Measurements from ENCODE around the gene ILKAP. TPM values are rescaled to one million over a fixed set of nuclear protein-coding genes. Genes with fewer than 3 reads are reported as not detected.

Gene ILKAP
- total RNA-seq, 1 donor from 2014 or later = 29.5 TPM

DNA sequence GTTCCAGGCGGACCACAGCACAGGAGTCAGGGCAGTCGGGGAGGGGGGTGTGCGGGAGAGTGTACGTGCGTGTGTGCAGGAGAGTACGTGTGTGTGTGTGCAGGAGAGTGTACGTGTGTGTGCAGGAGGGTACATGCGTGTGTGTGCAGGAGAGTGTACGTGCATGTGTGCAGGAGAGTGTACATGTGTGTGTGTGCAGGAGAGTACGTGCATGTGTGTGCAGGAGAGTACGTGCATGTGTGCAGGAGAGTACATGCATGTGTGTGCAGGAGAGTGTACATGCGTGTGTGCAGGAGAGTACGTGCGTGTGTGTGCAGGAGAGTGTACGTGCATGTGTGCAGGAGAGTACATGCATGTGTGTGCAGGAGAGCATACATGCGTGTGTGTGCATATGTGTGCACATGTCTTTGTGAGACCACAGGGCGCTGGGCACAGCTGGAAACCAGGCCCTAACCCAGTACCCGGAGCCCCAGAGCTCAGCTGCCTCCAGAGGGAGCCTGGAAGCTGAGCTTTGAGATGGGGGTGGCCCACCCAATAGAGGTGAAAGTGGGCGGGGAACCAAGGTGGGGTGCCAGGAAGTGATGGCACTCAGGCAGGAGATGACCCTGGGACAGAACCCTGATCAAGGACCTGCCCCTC, 78.9 kb downstream of the ILKAP start:
- Histone ChIP-seq H3K36me3 (ENCODE audit: control insufficient read depth, insufficient read depth, low read length) (no peaks in the 10 kb centered on the region), H3K27me3 (ENCODE audit: control insufficient read depth, insufficient read depth, low read length) (peaks cover 20% of the 10 kb centered on the region), H3K4me3 (ENCODE audit: low read depth, low read length) (no peak overlapping the region)
- TF ChIP-seq, protein P1, sequence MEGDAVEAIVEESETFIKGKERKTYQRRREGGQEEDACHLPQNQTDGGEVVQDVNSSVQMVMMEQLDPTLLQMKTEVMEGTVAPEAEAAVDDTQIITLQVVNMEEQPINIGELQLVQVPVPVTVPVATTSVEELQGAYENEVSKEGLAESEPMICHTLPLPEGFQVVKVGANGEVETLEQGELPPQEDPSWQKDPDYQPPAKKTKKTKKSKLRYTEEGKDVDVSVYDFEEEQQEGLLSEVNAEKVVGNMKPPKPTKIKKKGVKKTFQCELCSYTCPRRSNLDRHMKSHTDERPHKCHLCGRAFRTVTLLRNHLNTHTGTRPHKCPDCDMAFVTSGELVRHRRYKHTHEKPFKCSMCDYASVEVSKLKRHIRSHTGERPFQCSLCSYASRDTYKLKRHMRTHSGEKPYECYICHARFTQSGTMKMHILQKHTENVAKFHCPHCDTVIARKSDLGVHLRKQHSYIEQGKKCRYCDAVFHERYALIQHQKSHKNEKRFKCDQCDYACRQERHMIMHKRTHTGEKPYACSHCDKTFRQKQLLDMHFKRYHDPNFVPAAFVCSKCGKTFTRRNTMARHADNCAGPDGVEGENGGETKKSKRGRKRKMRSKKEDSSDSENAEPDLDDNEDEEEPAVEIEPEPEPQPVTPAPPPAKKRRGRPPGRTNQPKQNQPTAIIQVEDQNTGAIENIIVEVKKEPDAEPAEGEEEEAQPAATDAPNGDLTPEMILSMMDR (IDR thresholded peaks at IDR 0.05; ENCODE audit: insufficient read depth, low read length, poor library complexity, severe bottlenecking) = no peak
- DNase-seq (ENCODE audit: low read depth) = no peak

DNA sequence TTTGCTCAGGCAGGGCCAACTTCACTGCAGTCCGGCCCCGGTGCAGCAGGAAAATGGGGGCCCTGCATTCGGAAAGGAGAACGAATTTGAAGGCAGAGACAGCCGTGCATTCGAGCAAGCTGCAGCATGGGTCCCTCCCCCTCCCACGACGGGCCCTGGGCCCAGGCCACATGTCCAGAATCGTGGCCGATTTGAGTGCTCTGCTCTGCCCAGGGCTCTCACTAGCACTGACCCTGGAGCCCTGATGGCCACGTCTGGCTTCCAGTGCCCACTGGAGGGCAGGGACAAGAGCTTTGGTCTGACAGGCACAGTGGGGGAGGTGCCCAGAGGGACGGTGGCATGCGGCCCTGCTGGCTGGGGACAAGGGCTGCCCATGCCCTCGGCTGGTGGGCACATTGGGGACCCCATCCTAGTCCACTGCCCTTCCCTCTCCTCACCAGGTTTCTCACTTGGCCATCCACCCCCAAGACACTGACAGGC, 79.5 kb downstream of the ILKAP start:
- H3K4me3 ChIP-seq (ENCODE audit: low read depth, low read length) = no peak overlapping the region
- TF ChIP-seq, protein P1 (IDR thresholded peaks at IDR 0.05; ENCODE audit: insufficient read depth, low read length, poor library complexity, severe bottlenecking) = no peak
- H3K27me3 ChIP-seq (ENCODE audit: control insufficient read depth, insufficient read depth, low read length) = peaks cover 24% of the 10 kb centered on the region
- DNase-seq (ENCODE audit: low read depth) = no peak
- H3K36me3 ChIP-seq (ENCODE audit: control insufficient read depth, insufficient read depth, low read length) = no peaks in the 10 kb centered on the region

DNA sequence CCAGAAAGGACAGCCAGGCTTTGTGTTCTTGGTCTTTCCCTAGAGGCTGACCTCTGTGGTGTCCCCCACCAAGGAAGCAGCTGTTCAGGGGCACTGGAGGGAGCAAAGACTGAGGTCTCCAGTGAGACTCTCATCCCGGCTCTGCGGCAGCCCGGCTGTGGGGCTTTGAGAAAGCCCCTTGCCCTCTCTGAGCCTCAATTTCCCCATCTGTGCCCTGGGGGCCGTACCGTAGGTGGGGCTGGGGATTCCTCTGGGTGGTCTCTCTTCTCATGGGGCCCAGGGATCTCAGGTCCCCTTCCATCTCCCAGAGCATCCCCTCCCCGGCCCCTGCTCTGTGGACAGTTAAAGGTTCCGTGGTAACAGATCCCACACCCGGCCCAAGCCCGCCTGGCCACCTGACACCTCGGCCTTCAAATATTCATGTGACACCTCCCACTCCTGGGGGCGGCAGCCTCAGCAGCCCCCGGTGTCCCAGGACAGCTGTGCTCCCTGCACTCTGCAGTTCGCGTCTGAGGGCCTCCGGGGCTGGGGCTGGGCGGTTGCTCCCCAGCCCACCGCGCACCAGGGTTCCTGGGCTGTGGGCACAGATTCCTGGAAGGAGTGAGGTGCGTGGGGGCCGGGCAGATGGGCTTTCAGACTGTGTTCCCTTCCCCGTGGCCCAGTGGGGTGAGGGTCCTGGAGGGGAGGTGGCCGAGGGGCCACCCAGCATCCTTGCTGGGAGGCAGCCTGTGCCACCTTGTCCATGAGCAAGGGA, 80.1 kb downstream of the ILKAP start:
- Histone ChIP-seq H3K4me3 (ENCODE audit: low read depth, low read length) (no peak overlapping the region), H3K27me3 (ENCODE audit: control insufficient read depth, insufficient read depth, low read length) (peaks cover 24% of the 10 kb centered on the region), H3K36me3 (ENCODE audit: control insufficient read depth, insufficient read depth, low read length) (no peaks in the 10 kb centered on the region)
- TF ChIP-seq, protein P1 (IDR thresholded peaks at IDR 0.05; ENCODE audit: insufficient read depth, low read length, poor library complexity, severe bottlenecking) = no peak
- DNase-seq (ENCODE audit: low read depth) = no peak

DNA sequence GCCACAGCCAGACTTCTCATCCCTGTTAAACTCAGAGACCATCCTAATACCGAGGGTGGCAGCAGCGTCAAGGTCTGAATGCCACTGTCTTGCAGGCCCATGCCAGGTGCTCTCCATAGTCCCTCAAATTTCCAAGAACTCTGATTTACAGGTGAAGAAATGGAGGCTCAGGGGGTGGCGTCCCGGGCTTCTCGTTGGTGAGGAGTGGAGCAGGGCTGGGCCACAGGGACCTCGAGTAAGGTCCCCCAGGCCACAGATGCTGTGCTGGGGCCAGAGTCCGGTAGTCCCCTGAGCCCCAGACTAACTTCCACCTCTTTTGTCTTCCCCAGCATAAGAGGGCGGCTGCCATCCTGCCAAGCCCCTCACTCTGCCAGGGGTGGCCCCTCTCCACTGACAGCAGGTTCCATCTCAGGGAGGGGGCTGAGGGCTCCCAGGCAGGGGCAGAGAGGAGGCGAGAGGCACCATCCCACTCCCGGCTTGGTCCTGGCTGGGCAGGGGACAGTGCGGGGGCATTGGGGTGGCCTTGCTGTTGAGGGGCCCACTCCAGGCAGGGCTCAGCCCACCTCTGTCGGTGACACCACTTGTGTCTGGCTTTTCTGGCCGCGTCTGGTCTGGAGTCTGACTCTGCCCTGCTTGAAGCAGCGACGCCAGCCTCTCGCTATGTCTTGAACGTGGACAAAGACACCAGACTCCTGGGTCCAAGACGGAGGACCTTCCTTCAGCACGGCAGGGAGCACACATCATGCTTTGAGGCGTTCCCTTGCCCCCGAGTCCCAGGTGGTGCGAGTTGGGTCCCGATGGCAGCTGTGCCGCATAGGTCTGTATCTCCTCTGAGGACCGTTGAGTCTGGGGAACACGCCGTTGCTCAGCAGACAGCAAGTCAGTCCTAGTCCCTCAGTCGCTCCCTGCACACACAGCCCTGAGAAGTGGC, 80.9 kb downstream of the ILKAP start:
- Histone ChIP-seq H3K36me3 (ENCODE audit: control insufficient read depth, insufficient read depth, low read length) (no peaks in the 10 kb centered on the region), H3K27me3 (ENCODE audit: control insufficient read depth, insufficient read depth, low read length) (peaks cover 24% of the 10 kb centered on the region), H3K4me3 (ENCODE audit: low read depth, low read length) (no peak overlapping the region)
- TF ChIP-seq, protein P1 (IDR thresholded peaks at IDR 0.05; ENCODE audit: insufficient read depth, low read length, poor library complexity, severe bottlenecking) = no peak
- no peak for DNase-seq (ENCODE audit: low read depth)

DNA sequence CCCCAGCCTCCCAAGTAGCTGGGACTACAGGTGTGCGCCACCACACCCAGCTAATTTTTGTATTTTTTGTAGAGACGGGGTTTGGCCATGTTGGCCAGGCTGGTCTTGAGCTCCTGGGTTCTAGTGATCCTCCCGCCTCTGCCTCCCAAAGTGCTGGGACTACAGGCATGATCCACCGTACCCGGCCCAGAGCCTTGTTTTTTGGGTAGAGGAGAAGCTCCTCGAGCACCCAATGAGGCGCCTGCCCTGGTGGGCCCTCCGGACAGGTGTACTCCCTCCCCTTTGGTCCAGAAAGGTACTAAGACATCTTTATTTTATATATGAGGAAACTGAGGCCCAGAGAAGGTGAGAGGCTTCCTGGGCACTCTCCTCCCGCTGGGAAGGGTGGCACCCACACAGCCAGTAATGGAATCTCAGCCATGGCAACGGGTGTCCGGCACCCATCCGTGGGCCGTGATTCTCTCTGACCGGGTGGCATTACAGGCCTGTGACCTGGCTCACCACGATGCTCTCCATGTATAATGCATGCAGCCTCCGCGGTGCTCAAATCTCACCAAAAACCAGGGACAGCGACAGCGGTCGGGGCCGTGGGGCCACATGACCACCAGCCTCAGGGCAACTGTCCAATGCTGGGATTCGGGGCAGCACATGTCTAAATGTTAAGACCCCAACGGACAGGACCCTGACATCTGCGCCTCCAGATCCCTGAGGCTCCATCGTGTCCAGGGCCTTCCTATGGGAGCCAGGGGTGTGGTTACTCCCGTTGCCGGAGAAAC, 81.8 kb downstream of the ILKAP start:
- H3K4me3 ChIP-seq (ENCODE audit: low read depth, low read length) = no peak overlapping the region
- TF ChIP-seq, protein P1 (IDR thresholded peaks at IDR 0.05; ENCODE audit: insufficient read depth, low read length, poor library complexity, severe bottlenecking) = no peak
- peaks cover 24% of the 10 kb centered on the region for H3K27me3 ChIP-seq (ENCODE audit: control insufficient read depth, insufficient read depth, low read length)
- no peak for DNase-seq (ENCODE audit: low read depth)
- no peaks in the 10 kb centered on the region for H3K36me3 ChIP-seq (ENCODE audit: control insufficient read depth, insufficient read depth, low read length)

Measured in kidney epithelial cell (primary cell).